Skeletal muscle satellite cell (primary cell): Measurements from ENCODE around the gene TNNT1.

Experiments used
- H3K27me3 ChIP-seq: 2 replicates; pipeline ENCODE4 v1.7.0; 2013; ENCODE audit warnings: low read length; ENCODE audit not compliant: control insufficient read depth, insufficient read depth
- H3K36me3 ChIP-seq: 2 replicates; pipeline ENCODE4 v1.7.0; 2013; ENCODE audit warnings: mild to moderate bottlenecking, control low read depth, low read length; ENCODE audit not compliant: insufficient read depth
- H3K4me1 ChIP-seq: 2 replicates; pipeline ENCODE4 v1.7.0; 2013; ENCODE audit warnings: low read length; ENCODE audit not compliant: control insufficient read depth, insufficient read depth
- H3K4me2 ChIP-seq: 2 replicates; pipeline ENCODE4 v1.7.0; 2013; ENCODE audit warnings: mild to moderate bottlenecking, low read length
- H3K4me3 ChIP-seq: 2 replicates; pipeline ENCODE4 v1.7.0; 2013; ENCODE audit warnings: low read length
- H3K9ac ChIP-seq: 2 replicates; pipeline ENCODE4 v1.7.0; 2013; ENCODE audit warnings: mild to moderate bottlenecking, low read depth, low read length, moderate library complexity
- H3K9me3 ChIP-seq: replicated peaks from 2 replicates; pipeline ENCODE4 v1.7.0; 2013; ENCODE audit warnings: mild to moderate bottlenecking, control low read depth, low read length

Gene TNNT1

GRCh38 chr19:55133639-55134444, 15.2 kb downstream of the TNNT1 start:
- Histone ChIP-seq H3K27me3 (peaks cover 21% of the 10 kb centered on the region), H3K36me3 (no peaks in the 10 kb centered on the region), H3K4me2 (no peak overlapping the region), H3K4me3 (no peak overlapping the region), H3K9ac (no peak overlapping the region), H3K9me3 (no peaks in the 10 kb centered on the region), H3K4me1 (no peaks in the 10 kb centered on the region)

GRCh38 chr19:55132453-55133129, 16.4 kb downstream of the TNNT1 start:
- H3K4me2 ChIP-seq, result no peak overlapping the region
- H3K9me3 ChIP-seq, result no peaks in the 10 kb centered on the region
- H3K4me1 ChIP-seq, result no peaks in the 10 kb centered on the region
- H3K27me3 ChIP-seq, result peaks cover 21% of the 10 kb centered on the region
- no peak overlapping the region for H3K9ac ChIP-seq
- no peaks in the 10 kb centered on the region for H3K36me3 ChIP-seq
- H3K4me3 ChIP-seq, result no peak overlapping the region

DNA sequence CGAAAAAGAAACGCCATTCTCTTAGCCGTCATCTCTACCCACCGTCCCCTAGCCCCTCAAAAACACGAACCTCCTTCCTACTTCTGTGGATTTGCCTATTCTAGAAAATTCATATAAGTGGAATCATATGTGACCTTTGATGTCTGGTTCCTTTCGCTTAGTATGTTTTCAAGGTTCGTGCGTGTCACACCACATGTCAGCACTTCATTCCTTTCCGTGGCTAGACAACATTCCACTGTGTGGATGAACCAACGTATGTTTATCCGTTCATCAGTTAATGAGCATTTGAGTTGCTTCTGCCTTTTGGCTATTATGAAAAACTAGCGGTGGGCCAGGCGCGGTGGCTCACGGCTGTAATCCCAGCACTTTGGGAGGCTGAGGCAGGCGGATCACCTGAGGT, 17.6 kb downstream of the TNNT1 start:
- H3K9me3 ChIP-seq, result no peaks in the 10 kb centered on the region
- H3K4me2 ChIP-seq, result no peak overlapping the region
- peaks cover 25% of the 10 kb centered on the region for H3K27me3 ChIP-seq
- H3K9ac ChIP-seq, result no peak overlapping the region
- no peaks in the 10 kb centered on the region for H3K36me3 ChIP-seq
- no peak overlapping the region for H3K4me3 ChIP-seq
- H3K4me1 ChIP-seq, result no peaks in the 10 kb centered on the region

- Histone ChIP-seq H3K4me1 (peaks cover 19% of the 10 kb centered on the region), H3K4me2 (peak overlapping the region; percentile 90), H3K9ac (no peak overlapping the region), H3K4me3 (no peak overlapping the region), H3K36me3 (no peaks in the 10 kb centered on the region), H3K9me3 (no peaks in the 10 kb centered on the region), H3K27me3 (peaks cover 8% of the 10 kb centered on the region)
Observed at GRCh38 chr19:55119053-55119452, 30.0 kb downstream of the TNNT1 start.

GRCh38 chr19:55118401-55118991, 30.5 kb downstream of the TNNT1 start:
- Histone ChIP-seq H3K4me2 (peak overlapping the region; percentile 90), H3K9ac (peak overlapping the region; percentile 85), H3K27me3 (peaks cover 4% of the 10 kb centered on the region), H3K9me3 (no peaks in the 10 kb centered on the region), H3K36me3 (no peaks in the 10 kb centered on the region), H3K4me3 (peak overlapping the region; percentile 88), H3K4me1 (peaks cover 24% of the 10 kb centered on the region)

- H3K36me3 ChIP-seq, result no peaks in the 10 kb centered on the region
- H3K9me3 ChIP-seq, result no peaks in the 10 kb centered on the region
- H3K9ac ChIP-seq, result peak overlapping the region; percentile 85
- peak overlapping the region; percentile 88 for H3K4me3 ChIP-seq
- H3K4me2 ChIP-seq, result peak overlapping the region; percentile 90
- no peaks in the 10 kb centered on the region for H3K27me3 ChIP-seq
- H3K4me1 ChIP-seq, result peaks cover 27% of the 10 kb centered on the region
Observed at GRCh38 chr19:55117663-55118391, 31.2 kb downstream of the TNNT1 start.

- Histone ChIP-seq H3K9me3 (no peaks in the 10 kb centered on the region), H3K4me1 (peaks cover 27% of the 10 kb centered on the region), H3K9ac (peak within 1 kb of the TSS; percentile 91), H3K4me3 (peak within 1 kb of the TSS; percentile 88), H3K27me3 (no peaks in the 10 kb centered on the region), H3K36me3 (peaks cover 7% of the 10 kb centered on the region), H3K4me2 (peak within 1 kb of the TSS; percentile 92)
Observed at GRCh38 chr19:55116859-55117662, 31.9 kb downstream of the TNNT1 start, which contains the start of gene PPP1R12C. PPP1R12C (minus strand) TSS chr19:55117637; CDS start chr19:55117543, 94 bp downstream.

GRCh38 chr19:55116232-55116858, 32.7 kb downstream of the TNNT1 start:
- Histone ChIP-seq H3K36me3 (peaks cover 12% of the 10 kb centered on the region), H3K4me2 (peak overlapping the region; percentile 92), H3K4me1 (peaks cover 27% of the 10 kb centered on the region), H3K9me3 (no peaks in the 10 kb centered on the region), H3K27me3 (no peaks in the 10 kb centered on the region), H3K9ac (peak overlapping the region; percentile 91), H3K4me3 (peak overlapping the region; percentile 83)

DNA sequence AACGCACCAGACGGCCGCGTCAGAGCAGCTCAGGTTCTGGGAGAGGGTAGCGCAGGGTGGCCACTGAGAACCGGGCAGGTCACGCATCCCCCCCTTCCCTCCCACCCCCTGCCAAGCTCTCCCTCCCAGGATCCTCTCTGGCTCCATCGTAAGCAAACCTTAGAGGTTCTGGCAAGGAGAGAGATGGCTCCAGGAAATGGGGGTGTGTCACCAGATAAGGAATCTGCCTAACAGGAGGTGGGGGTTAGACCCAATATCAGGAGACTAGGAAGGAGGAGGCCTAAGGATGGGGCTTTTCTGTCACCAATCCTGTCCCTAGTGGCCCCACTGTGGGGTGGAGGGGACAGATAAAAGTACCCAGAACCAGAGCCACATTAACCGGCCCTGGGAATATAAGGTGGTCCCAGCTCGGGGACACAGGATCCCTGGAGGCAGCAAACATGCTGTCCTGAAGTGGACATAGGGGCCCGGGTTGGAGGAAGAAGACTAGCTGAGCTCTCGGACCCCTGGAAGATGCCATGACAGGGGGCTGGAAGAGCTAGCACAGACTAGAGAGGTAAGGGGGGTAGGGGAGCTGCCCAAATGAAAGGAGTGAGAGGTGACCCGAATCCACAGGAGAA, 33.5 kb downstream of the TNNT1 start:
- H3K27me3 ChIP-seq, result no peaks in the 10 kb centered on the region
- H3K4me3 ChIP-seq, result peak overlapping the region; percentile 83
- peaks cover 27% of the 10 kb centered on the region for H3K4me1 ChIP-seq
- peaks cover 13% of the 10 kb centered on the region for H3K36me3 ChIP-seq
- H3K9ac ChIP-seq, result peak overlapping the region; percentile 91
- no peaks in the 10 kb centered on the region for H3K9me3 ChIP-seq
- peak overlapping the region; percentile 92 for H3K4me2 ChIP-seq

GRCh38 chr19:55114566-55115145, 34.4 kb downstream of the TNNT1 start:
- Histone ChIP-seq H3K4me2 (no peak overlapping the region), H3K27me3 (no peaks in the 10 kb centered on the region), H3K9ac (peak overlapping the region; percentile 29), H3K36me3 (peaks cover 14% of the 10 kb centered on the region), H3K9me3 (no peaks in the 10 kb centered on the region), H3K4me1 (peaks cover 27% of the 10 kb centered on the region), H3K4me3 (no peak overlapping the region)
